GDM1 (cell line): Measurements from ENCODE around the gene ZBTB39.
A peak's percentile ranks its signal among the peaks of the same experiment; 100 is the strongest.
"Not testable (repeated sequence)": the region's sequence is repeated elsewhere in the genome, so short reads cannot be mapped to it uniquely, and the experiment has no call there.

Source experiments
- DNase-seq: peaks from one replicate; lab custom pipeline; 2025; lab: John Stamatoyannopoulos, UW

The ZBTB39 gene

GRCh38 chr12:57031789-57032188 lies 25.4 kb upstream of the ZBTB39 start:
- DNase-seq, result no peak

GRCh38 chr12:57031138-57031725 lies 24.9 kb upstream of the ZBTB39 start:
- peak; percentile 53 for DNase-seq

- no peak for DNase-seq
Observed at GRCh38 chr12:57029457-57029856, 23.1 kb upstream of the ZBTB39 start.

- DNase-seq, result no peak
Observed at GRCh38 chr12:57027805-57028153, 21.4 kb upstream of the ZBTB39 start.

- DNase-seq, result no peak
Observed at GRCh38 chr12:57027011-57027804, 20.9 kb upstream of the ZBTB39 start.

- no peak for DNase-seq
Observed at GRCh38 chr12:57025196-57025595, 18.9 kb upstream of the ZBTB39 start.

- not testable (repeated sequence) for DNase-seq
Observed at GRCh38 chr12:57022324-57022723, 16.0 kb upstream of the ZBTB39 start.

GRCh38 chr12:57019983-57020719 lies 13.8 kb upstream of the ZBTB39 start:
- DNase-seq, result no peak

- DNase-seq, result no peak
Observed at GRCh38 chr12:57018906-57019305, 12.6 kb upstream of the ZBTB39 start.

GRCh38 chr12:57018353-57018752 lies 12.0 kb upstream of the ZBTB39 start:
- DNase-seq, result not testable (repeated sequence)

GRCh38 chr12:57016348-57016747 lies 10.0 kb upstream of the ZBTB39 start, which contains the start of gene TAC3:
Gene TAC3 (minus strand): TSS chr12:57016529. CDS start chr12:57015797, 732 bp downstream.
- no peak for DNase-seq

- no peak for DNase-seq
Observed at GRCh38 chr12:57012600-57013465, 6.5 kb upstream of the ZBTB39 start.

GRCh38 chr12:57011438-57012424 lies 5.4 kb upstream of the ZBTB39 start:
- no peak for DNase-seq

GRCh38 chr12:57010627-57011247 lies 4.4 kb upstream of the ZBTB39 start:
- no peak for DNase-seq

GRCh38 chr12:57009949-57010626 lies 3.7 kb upstream of the ZBTB39 start:
- no peak for DNase-seq

GRCh38 chr12:57008178-57008577 lies 1.8 kb upstream of the ZBTB39 start:
- DNase-seq, result peak; percentile 59

GRCh38 chr12:57006809-57007475 lies 596 bp upstream of the ZBTB39 start:
- no peak for DNase-seq

- no peak for DNase-seq
Observed at GRCh38 chr12:57004651-57005050, 1.7 kb downstream of the ZBTB39 start.

- no peak for DNase-seq
Observed at GRCh38 chr12:57003395-57003794, 3.0 kb downstream of the ZBTB39 start.
